K562 (cell line): ENCODE data around the gene ENG. TPM values are rescaled to one million over a fixed set of nuclear protein-coding genes. Genes with fewer than 3 reads are reported as not detected.

ENCODE experiments used
- ARID1B ChIP-seq: fragments of 450-650 bp; IDR thresholded peaks from 2 replicates; pipeline ENCODE4 v1.6.1; 2016; ENCODE audit warnings: antibody characterized with exemption, mild to moderate bottlenecking, inconsistent platforms
- DIDO1 ChIP-seq: fragments of 450-650 bp; IDR thresholded peaks from 2 replicates; pipeline ENCODE4 v1.6.1; 2016; ENCODE audit warnings: low read depth, missing biosample characterization, missing genetic modification characterization
- ERF ChIP-seq: fragments of 450-650 bp; formaldehyde crosslinking; IDR thresholded peaks from 2 replicates; pipeline ENCODE4 v1.4.0; 2020; ENCODE audit warnings: mild to moderate bottlenecking, mixed read lengths
- FOXK2 ChIP-seq, 2 experiments: fragments of 450-650 bp; IDR thresholded peaks in 1 of 2; conservative IDR thresholded peaks in 1 of 2; 2 replicates each; pipeline ENCODE4 v1.6.1; 2016; ENCODE audit warnings: low read depth in 2 of 2, mild to moderate bottlenecking in 1 of 2
- RBFOX2 ChIP-seq: fragments of 200-400 bp; formaldehyde crosslinking; IDR thresholded peaks from 2 replicates; pipeline ENCODE4 v1.6.1; 2017; ENCODE audit warnings: low read depth, mild to moderate bottlenecking, low read length, moderate library complexity
- SMARCA4 ChIP-seq: fragments of 450-650 bp; IDR thresholded peaks from 2 replicates; pipeline ENCODE4 v1.6.1; 2016
- SMC3 ChIP-seq: conservative IDR thresholded peaks from 2 replicates; pipeline ENCODE4 v1.6.1; 2011; ENCODE audit warnings: low read depth, low read length, improper control_type of control experiment; ENCODE audit not compliant: insufficient read depth
- ZBTB8A ChIP-seq: fragments of 450-650 bp; IDR thresholded peaks from 2 replicates; pipeline ENCODE4 v1.6.1; 2018; ENCODE audit warnings: mild to moderate bottlenecking, moderate library complexity; ENCODE audit not compliant: partially characterized antibody
- ZNF197 ChIP-seq: fragments of 200-800 bp; sonication (Bioruptor generic); IDR thresholded peaks from 2 replicates; pipeline ENCODE4 v1.6.1; 2016; ENCODE audit warnings: low read depth, missing genetic modification characterization, missing compliant biosample characterization
- polyA plus RNA-seq, 8 experiments: library from polyadenylated mRNA; depleted of rRNA in 4 of 8; stranded (reverse) in 5 of 8; unstranded in 3 of 8; fragments of >200 nt; fragmentation: Nextera tagmentation in 2 of 8; fragmentation: Illumina TruSeq in 1 of 8; extraction: Ambion mirVana in 2 of 8; extraction: Trizol in 1 of 8; gene quantifications; 2 replicates each; pipeline versions ENCODE4 v1.2.1 to v1.2.3, GENCODE V29; 2011 to 2014; ENCODE audit warnings: inconsistent platforms in 1 of 8, missing spikeins in 1 of 8
- total RNA-seq, 7 experiments: library from RNA; depleted of rRNA in 6 of 7; stranded (reverse); fragments of >200 nt in 6 of 7; fragmentation: Illumina TruSeq in 2 of 7; extraction: Trizol in 2 of 7; gene quantifications; 2 replicates each; pipeline versions ENCODE4 v1.2.1 to v1.2.3, GENCODE V29; 2011 to 2021; ENCODE audit warnings: low replicate concordance in 1 of 7
- TF ChIP-seq, protein P1 (sequence below): fragments of 450-650 bp; IDR thresholded peaks from 2 replicates; pipeline ENCODE4 v1.6.1; 2016
- TF ChIP-seq, protein P2 (sequence below): fragments of 450-650 bp; IDR thresholded peaks from 2 replicates; pipeline ENCODE4 v1.6.1; 2017; ENCODE audit warnings: antibody characterized with exemption, mild to moderate bottlenecking
- TF ChIP-seq, protein P3 (sequence below), 2 experiments: fragments of 450-650 bp; formaldehyde crosslinking in 1 of 2; IDR thresholded peaks; 2 replicates each; pipeline versions ENCODE4 v1.4.0 to v1.6.1; 2014 to 2020; ENCODE audit warnings: mild to moderate bottlenecking in 2 of 2, borderline replicate concordance in 1 of 2, low read depth in 1 of 2

Gene ENG
- total and polyA plus RNA-seq, 9 of the 15 experiments (the other 6 are each of a cell fraction or from before 2014, with no cell fraction given), result 0.04 to 0.40 (median 0.14) TPM; not detected in 1

DNA sequence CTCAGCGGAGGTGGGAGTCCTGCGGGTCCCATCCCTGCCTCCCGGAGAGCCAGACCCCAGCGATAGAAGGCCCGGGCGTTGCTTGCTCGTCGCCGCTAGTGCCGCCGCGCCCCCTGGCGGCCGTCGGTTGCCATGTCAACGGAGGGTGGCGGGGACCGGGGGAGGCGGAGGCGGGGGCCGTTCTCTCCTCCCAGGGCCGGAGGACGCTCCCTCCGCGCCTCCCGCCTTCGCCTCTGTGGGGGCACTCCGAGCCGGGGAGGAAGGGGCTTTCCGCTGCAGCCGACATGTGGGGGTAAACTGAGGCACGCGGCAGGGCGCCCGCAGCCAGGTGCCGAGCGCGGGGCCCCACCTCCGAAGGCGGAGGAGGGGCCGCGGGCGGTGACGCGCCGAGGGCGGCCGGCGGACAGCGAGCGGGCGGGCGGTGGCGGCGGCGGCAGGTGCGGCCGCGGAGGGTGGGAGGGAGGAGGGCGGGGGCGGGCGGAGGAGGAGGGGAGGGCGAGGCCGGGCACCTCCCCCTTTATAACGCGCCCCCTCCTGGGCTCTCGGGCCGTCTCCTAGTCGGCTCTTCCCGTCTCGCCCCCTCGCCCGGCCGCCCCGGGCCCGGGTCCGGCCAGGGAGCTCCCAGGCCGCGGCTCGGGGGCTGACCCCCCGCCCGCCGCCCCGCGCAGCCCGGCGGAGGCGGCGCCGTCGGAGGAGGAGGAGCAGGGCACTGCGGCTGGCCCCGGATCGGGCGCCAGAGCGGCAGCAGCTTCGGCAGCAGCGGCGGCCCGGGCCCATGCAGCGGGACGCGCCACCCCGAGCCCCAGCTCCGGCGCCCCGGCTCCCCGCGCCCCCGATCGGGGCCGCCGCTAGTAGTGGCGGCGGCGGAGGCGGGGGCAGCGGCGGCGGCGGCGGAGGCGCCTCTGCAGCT, 69.2 kb downstream of the ENG start (continued):
- TF ChIP-seq ZNF197 (CRISPR knock-in tag) (no peak), ERF (CRISPR knock-in tag) (0 out of 2 replicates have a peak, but pooled peaks have one; percentile 25), RBFOX2 (0 out of 2 replicates have a peak, but pooled peaks have one; percentile 25), SMC3 (peak; percentile 88), SMARCA4 (no peak), FOXK2 (conservative IDR thresholded peaks at IDR 0.05 in 1 of 2, IDR thresholded peaks at IDR 0.05 in 1 of 2; ENCODE audit: low read depth in 2 of 2) (no peak), ZBTB8A (no peak), ARID1B (0 out of 2 replicates have a peak, but pooled peaks have one; percentile 18), DIDO1 (no peak)
- TF ChIP-seq, protein P1, sequence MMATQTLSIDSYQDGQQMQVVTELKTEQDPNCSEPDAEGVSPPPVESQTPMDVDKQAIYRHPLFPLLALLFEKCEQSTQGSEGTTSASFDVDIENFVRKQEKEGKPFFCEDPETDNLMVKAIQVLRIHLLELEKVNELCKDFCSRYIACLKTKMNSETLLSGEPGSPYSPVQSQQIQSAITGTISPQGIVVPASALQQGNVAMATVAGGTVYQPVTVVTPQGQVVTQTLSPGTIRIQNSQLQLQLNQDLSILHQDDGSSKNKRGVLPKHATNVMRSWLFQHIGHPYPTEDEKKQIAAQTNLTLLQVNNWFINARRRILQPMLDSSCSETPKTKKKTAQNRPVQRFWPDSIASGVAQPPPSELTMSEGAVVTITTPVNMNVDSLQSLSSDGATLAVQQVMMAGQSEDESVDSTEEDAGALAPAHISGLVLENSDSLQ, result no peak
- TF ChIP-seq, protein P2, sequence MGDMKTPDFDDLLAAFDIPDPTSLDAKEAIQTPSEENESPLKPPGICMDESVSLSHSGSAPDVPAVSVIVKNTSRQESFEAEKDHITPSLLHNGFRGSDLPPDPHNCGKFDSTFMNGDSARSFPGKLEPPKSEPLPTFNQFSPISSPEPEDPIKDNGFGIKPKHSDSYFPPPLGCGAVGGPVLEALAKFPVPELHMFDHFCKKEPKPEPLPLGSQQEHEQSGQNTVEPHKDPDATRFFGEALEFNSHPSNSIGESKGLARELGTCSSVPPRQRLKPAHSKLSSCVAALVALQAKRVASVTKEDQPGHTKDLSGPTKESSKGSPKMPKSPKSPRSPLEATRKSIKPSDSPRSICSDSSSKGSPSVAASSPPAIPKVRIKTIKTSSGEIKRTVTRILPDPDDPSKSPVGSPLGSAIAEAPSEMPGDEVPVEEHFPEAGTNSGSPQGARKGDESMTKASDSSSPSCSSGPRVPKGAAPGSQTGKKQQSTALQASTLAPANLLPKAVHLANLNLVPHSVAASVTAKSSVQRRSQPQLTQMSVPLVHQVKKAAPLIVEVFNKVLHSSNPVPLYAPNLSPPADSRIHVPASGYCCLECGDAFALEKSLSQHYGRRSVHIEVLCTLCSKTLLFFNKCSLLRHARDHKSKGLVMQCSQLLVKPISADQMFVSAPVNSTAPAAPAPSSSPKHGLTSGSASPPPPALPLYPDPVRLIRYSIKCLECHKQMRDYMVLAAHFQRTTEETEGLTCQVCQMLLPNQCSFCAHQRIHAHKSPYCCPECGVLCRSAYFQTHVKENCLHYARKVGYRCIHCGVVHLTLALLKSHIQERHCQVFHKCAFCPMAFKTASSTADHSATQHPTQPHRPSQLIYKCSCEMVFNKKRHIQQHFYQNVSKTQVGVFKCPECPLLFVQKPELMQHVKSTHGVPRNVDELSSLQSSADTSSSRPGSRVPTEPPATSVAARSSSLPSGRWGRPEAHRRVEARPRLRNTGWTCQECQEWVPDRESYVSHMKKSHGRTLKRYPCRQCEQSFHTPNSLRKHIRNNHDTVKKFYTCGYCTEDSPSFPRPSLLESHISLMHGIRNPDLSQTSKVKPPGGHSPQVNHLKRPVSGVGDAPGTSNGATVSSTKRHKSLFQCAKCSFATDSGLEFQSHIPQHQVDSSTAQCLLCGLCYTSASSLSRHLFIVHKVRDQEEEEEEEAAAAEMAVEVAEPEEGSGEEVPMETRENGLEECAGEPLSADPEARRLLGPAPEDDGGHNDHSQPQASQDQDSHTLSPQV, result peak; percentile 40; the same call in 1 of the 2 replicates
- TF ChIP-seq, protein P3, sequence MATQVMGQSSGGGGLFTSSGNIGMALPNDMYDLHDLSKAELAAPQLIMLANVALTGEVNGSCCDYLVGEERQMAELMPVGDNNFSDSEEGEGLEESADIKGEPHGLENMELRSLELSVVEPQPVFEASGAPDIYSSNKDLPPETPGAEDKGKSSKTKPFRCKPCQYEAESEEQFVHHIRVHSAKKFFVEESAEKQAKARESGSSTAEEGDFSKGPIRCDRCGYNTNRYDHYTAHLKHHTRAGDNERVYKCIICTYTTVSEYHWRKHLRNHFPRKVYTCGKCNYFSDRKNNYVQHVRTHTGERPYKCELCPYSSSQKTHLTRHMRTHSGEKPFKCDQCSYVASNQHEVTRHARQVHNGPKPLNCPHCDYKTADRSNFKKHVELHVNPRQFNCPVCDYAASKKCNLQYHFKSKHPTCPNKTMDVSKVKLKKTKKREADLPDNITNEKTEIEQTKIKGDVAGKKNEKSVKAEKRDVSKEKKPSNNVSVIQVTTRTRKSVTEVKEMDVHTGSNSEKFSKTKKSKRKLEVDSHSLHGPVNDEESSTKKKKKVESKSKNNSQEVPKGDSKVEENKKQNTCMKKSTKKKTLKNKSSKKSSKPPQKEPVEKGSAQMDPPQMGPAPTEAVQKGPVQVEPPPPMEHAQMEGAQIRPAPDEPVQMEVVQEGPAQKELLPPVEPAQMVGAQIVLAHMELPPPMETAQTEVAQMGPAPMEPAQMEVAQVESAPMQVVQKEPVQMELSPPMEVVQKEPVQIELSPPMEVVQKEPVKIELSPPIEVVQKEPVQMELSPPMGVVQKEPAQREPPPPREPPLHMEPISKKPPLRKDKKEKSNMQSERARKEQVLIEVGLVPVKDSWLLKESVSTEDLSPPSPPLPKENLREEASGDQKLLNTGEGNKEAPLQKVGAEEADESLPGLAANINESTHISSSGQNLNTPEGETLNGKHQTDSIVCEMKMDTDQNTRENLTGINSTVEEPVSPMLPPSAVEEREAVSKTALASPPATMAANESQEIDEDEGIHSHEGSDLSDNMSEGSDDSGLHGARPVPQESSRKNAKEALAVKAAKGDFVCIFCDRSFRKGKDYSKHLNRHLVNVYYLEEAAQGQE (IDR thresholded peaks at IDR 0.05; ENCODE audit: borderline replicate concordance), result peak; percentile 85
- TF ChIP-seq, protein P3 (CRISPR knock-in tag; IDR thresholded peaks at IDR 0.05; ENCODE audit: low read depth), result no peak
